Chondrocyte (in vitro differentiated cells): ENCODE data around the gene PCDHB6. TPM values are rescaled to one million over a fixed set of nuclear protein-coding genes. Genes with fewer than 3 reads are reported as not detected.
A peak's percentile ranks its signal among the peaks of the same experiment; 100 is the strongest.
"Not testable (repeated sequence)": the region's sequence is repeated elsewhere in the genome, so short reads cannot be mapped to it uniquely, and the experiment has no call there.

Experiments
- DNase-seq: peaks from one replicate; pipeline ENCODE4 v3.0.0; 2021; ENCODE audit warnings: mixed read lengths, low spot score
- H3K27ac Mint-ChIP-seq: one replicate; pipeline ENCODE4 v1.8.0; 2021; ENCODE audit warnings: mild to moderate bottlenecking, moderate library complexity, mixed read lengths; ENCODE audit not compliant: unreplicated experiment
- H3K27me3 Mint-ChIP-seq: 2 replicates; pipeline ENCODE4 v1.8.0; 2021; ENCODE audit warnings: low read depth, mixed read lengths
- H3K36me3 Mint-ChIP-seq: 2 replicates; pipeline ENCODE4 v1.8.0; 2021; ENCODE audit warnings: low read depth, mixed read lengths
- H3K4me1 Mint-ChIP-seq: 2 replicates; pipeline ENCODE4 v1.8.0; 2021; ENCODE audit warnings: low read depth, mild to moderate bottlenecking, mixed read lengths
- H3K4me3 Mint-ChIP-seq: one replicate; pipeline ENCODE4 v1.8.0; 2021; ENCODE audit warnings: mild to moderate bottlenecking, moderate library complexity, mixed read lengths; ENCODE audit not compliant: unreplicated experiment
- H3K9me3 Mint-ChIP-seq: 2 replicates; pipeline ENCODE4 v1.8.0; 2021; ENCODE audit warnings: low read depth, mixed read lengths
- total RNA-seq: library from RNA; stranded (reverse); gene quantifications from 3 replicates; pipeline ENCODE4 v1.2.1, GENCODE V29; 2021
- TF ChIP-seq, protein P1 (sequence below): fragments of 200-600 bp; sonication (generic); IDR thresholded peaks from 2 replicates; pipeline ENCODE4 v1.5.0; 2021; ENCODE audit warnings: antibody characterized with exemption, mild to moderate bottlenecking, moderate library complexity

The PCDHB6 gene
- total RNA-seq, 1 donor from 2014 or later, result 1.2 TPM

DNA sequence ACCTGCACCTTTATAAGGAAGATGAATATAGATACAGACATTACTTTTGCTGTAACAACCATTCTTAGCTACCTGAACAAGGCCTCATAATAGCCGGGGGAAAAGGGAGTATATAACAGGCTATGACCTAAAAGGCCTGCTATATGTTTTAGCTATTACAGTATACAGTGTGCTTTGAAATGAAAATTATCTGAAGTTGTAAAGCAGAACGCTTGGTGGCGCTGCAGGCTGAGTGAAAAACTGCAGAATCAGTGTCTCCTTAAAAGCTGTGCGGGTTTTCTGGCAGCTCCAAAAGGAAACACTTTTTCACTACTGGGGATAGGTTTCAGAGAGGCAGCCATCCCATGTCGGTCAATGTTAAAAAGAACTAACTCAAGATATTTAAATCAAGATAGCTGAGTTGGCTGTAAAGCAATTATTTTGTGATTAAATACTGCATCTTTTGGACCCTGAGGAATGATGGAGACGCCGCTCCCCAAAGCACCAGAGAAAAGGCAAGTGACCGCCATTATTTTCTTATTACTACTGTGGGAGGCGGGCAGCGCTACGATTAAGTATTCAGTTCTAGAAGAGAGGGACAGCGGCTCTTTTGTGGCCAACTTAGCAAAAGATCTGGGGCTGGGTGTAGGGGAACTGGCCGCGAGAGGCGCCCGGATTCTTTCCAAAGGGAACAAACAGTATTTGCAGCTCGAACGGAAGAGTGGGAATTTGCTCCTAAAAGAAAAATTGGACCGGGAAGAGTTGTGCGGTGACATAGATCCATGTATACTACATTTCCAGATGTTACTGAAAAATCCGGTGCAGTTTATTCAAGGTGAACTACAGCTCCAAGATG is 5.9 kb downstream of the PCDHB6 start:
- Mint-ChIP-seq H3K4me1 (no peaks in the 10 kb centered on the region), H3K9me3 (peaks cover 47% of the 10 kb centered on the region), H3K27ac (no peak overlapping the region), H3K36me3 (peaks cover 41% of the 10 kb centered on the region), H3K4me3 (no peak overlapping the region), H3K27me3 (no peaks in the 10 kb centered on the region)
- no peak for DNase-seq
- TF ChIP-seq, protein P1, sequence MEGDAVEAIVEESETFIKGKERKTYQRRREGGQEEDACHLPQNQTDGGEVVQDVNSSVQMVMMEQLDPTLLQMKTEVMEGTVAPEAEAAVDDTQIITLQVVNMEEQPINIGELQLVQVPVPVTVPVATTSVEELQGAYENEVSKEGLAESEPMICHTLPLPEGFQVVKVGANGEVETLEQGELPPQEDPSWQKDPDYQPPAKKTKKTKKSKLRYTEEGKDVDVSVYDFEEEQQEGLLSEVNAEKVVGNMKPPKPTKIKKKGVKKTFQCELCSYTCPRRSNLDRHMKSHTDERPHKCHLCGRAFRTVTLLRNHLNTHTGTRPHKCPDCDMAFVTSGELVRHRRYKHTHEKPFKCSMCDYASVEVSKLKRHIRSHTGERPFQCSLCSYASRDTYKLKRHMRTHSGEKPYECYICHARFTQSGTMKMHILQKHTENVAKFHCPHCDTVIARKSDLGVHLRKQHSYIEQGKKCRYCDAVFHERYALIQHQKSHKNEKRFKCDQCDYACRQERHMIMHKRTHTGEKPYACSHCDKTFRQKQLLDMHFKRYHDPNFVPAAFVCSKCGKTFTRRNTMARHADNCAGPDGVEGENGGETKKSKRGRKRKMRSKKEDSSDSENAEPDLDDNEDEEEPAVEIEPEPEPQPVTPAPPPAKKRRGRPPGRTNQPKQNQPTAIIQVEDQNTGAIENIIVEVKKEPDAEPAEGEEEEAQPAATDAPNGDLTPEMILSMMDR, result no peak

DNA sequence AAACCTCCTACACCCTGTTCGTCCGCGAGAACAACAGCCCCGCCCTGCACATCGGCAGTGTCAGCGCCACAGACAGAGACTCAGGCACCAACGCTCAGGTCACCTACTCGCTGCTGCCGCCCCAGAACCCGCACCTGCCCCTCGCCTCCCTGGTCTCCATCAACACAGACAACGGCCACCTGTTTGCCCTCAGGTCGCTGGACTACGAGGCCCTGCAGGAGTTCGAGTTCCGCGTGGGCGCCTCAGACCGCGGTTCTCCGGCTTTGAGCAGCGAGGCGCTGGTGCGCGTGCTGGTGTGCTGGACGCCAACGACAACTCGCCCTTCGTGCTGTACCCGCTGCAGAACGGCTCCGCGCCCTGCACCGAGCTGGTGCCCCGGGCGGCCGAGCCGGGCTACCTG is 7.5 kb downstream of the PCDHB6 start:
- Mint-ChIP-seq H3K9me3 (peaks cover 46% of the 10 kb centered on the region), H3K36me3 (peaks cover 37% of the 10 kb centered on the region)
- H3K27me3 Mint-ChIP-seq, H3K27ac Mint-ChIP-seq, H3K4me3 Mint-ChIP-seq, DNase-seq, H3K4me1 Mint-ChIP-seq: not testable (repeated sequence)

DNA sequence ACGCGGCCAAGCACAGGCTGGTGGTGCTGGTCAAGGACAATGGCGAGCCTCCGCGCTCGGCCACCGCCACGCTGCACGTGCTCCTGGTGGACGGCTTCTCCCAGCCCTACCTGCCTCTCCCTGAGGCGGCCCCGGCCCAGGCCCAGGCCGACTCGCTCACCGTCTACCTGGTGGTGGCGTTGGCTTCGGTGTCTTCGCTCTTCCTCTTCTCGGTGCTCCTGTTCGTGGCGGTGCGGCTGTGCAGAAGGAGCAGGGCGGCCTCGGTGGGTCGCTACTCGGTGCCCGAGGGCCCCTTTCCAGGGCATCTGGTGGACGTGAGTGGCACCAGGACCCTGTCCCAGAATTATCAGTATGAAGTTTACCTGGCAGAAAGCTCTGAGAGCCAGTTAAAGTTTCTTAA is 8.0 kb downstream of the PCDHB6 start:
- peaks cover 34% of the 10 kb centered on the region for H3K36me3 Mint-ChIP-seq
- H3K27ac Mint-ChIP-seq, H3K27me3 Mint-ChIP-seq, H3K4me3 Mint-ChIP-seq, DNase-seq, H3K4me1 Mint-ChIP-seq: not testable (repeated sequence)
- peaks cover 44% of the 10 kb centered on the region for H3K9me3 Mint-ChIP-seq

DNA sequence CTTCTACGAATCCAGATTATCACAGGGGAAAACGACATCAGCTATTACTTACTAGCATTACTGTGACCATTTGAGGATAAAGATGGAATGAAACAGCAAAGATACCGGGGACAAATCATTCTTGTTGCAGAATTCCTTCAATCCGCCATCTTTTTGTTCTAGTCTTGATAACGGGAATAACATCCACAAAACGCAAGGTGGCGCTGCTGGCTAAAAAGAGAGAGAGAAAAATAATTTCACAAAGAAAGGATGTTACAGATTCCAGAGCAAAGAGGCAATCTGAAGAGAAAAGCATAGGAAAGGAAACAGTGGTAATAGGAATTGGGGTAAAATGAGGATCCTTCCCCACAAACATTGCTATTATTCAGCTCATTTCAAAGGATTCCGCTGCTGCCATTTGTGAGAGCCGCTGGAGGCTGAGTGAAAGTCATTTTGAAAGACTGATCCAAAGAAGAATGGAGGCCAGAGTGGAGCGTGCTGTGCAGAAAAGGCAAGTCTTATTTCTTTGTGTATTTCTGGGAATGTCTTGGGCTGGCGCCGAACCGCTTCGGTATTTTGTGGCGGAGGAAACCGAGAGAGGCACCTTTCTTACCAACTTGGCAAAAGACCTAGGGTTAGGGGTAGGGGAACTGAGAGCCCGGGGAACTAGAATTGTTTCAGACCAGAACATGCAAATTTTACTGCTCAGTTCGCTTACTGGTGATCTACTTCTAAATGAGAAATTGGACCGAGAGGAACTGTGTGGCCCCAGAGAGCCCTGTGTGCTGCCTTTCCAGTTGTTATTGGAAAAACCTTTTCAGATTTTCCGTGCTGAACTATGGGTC is 22.7 kb downstream of the PCDHB6 start, which contains the start of gene PCDHB7:
PCDHB7 (plus strand) TSS at position 264 of the 824 bp plus-strand sequence; CDS start at position 456, 192 bp downstream.
- no peak within 1 kb of the TSS for H3K4me3 Mint-ChIP-seq
- no peaks in the 10 kb centered on the region for H3K4me1 Mint-ChIP-seq
- H3K9me3 Mint-ChIP-seq, result peaks cover 52% of the 10 kb centered on the region
- H3K27ac Mint-ChIP-seq, result no peak within 1 kb of the TSS
- TF ChIP-seq, protein P1, result peak; percentile 29
- no peaks in the 10 kb centered on the region for H3K27me3 Mint-ChIP-seq
- H3K36me3 Mint-ChIP-seq, result peaks cover 26% of the 10 kb centered on the region
- no peak for DNase-seq

DNA sequence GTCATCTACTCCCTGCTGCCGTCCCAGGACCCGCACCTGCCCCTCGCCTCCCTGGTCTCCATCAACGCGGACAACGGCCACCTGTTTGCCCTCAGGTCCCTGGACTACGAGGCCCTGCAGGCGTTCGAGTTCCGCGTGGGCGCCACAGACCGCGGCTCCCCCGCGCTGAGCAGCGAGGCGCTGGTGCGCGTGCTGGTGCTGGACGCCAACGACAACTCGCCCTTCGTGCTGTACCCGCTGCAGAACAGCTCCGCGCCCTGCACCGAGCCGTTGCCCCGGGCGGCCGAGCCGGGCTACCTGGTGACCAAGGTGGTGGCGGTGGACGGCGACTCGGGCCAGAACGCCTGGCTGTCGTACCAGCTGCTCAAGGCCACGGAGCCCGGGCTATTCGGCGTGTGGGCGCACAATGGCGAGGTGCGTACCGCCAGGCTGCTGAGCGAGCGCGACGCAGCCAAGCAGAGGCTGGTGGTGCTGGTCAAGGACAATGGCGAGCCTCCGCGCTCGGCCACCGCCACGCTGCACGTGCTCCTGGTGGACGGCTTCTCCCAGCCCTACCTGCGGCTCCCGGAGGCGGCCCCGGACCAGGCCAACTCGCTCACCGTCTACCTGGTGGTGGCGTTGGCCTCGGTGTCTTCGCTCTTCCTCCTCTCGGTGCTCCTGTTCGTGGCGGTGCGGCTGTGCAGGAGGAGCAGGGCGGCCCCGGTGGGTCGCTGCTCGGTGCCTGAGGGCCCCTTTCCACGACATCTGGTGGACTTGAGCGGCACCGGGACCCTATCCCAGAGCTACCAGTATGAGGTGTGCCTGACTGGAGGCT is 24.6 kb downstream of the PCDHB6 start:
- H3K9me3 Mint-ChIP-seq, result peaks cover 36% of the 10 kb centered on the region
- H3K27ac Mint-ChIP-seq, DNase-seq, H3K4me1 Mint-ChIP-seq, H3K27me3 Mint-ChIP-seq, H3K4me3 Mint-ChIP-seq: not testable (repeated sequence)
- H3K36me3 Mint-ChIP-seq, result peaks cover 15% of the 10 kb centered on the region

DNA sequence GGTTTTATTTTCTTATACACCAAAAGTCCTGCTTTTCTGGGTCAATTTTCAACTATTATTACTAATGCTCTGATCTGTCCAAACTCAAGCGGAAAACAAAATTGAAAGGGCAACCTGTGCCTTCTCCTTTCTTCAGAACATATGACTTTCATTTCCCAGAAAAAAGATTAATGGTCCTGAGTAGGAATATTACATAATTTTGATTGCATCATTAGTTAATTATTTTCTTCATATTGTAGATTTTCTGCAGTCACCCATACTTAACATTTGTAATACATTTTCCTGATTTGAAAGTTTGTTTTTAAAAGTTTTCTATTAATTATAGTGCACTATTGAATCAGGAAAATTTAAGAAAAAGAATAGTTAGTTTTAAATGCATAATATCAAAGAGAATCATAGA is 26.1 kb downstream of the PCDHB6 start:
- no peaks in the 10 kb centered on the region for H3K4me1 Mint-ChIP-seq
- peaks cover 29% of the 10 kb centered on the region for H3K9me3 Mint-ChIP-seq
- H3K27me3 Mint-ChIP-seq, result no peaks in the 10 kb centered on the region
- H3K36me3 Mint-ChIP-seq, result peaks cover 9% of the 10 kb centered on the region
- no peak overlapping the region for H3K27ac Mint-ChIP-seq
- TF ChIP-seq, protein P1, result no peak
- no peak for DNase-seq
- H3K4me3 Mint-ChIP-seq, result no peak overlapping the region

DNA sequence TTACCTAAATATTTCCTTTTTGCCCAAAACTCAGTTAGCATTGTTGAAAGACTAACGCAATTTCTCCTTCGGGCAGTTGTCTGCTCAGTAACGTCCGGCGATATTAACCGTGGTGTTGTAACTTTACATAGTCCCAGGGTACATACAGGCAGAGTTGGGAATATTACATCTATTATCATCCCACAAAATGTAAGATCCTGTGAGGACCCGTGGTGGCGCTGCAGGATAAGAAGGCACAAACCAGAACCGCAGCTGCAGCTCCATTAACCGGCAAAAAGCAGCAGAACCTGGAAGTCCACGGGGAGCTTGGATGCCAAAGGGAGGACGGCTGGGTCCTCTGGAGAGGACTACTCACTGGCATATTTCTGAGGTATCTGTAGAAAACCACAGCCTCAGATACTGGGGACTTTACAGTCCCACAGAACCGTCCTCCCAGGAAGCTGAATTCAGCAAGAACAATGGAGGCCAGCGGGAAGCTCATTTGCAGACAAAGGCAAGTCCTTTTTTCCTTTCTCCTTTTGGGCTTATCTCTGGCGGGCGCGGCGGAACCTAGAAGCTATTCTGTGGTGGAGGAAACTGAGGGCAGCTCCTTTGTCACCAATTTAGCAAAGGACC is 27.8 kb downstream of the PCDHB6 start, which contains the start of gene PCDHB8:
PCDHB8 (plus strand) TSS at position 214 of the 615 bp plus-strand sequence; CDS start at position 459, 245 bp downstream.
- Mint-ChIP-seq H3K9me3 (peaks cover 34% of the 10 kb centered on the region), H3K36me3 (peaks cover 15% of the 10 kb centered on the region)
- DNase-seq, H3K27ac Mint-ChIP-seq, H3K4me1 Mint-ChIP-seq, H3K27me3 Mint-ChIP-seq, H3K4me3 Mint-ChIP-seq: not testable (repeated sequence)

DNA sequence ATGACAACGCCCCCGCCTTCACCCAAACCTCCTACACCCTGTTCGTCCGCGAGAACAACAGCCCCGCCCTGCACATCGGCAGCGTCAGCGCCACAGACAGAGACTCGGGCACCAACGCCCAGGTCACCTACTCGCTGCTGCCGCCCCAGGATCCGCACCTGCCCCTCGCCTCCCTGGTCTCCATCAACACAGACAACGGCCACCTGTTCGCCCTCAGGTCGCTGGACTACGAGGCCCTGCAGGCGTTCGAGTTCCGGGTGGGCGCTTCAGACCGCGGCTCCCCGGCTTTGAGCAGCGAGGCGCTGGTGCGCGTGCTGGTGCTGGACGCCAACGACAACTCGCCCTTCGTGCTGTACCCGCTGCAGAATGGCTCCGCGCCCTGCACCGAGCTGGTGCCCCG is 29.5 kb downstream of the PCDHB6 start:
- peaks cover 20% of the 10 kb centered on the region for H3K36me3 Mint-ChIP-seq
- not testable (repeated sequence) for H3K27me3 Mint-ChIP-seq, H3K4me1 Mint-ChIP-seq, H3K4me3 Mint-ChIP-seq, DNase-seq, H3K27ac Mint-ChIP-seq
- peaks cover 31% of the 10 kb centered on the region for H3K9me3 Mint-ChIP-seq
